Effector CD4-positive, alpha-beta T cell (primary cell): Measurements from ENCODE around the gene FSTL4.
"Not testable (repeated sequence)": the region's sequence is repeated elsewhere in the genome, so short reads cannot be mapped to it uniquely, and the experiment has no call there.

Experiments
- DNase-seq: peaks from one replicate; pipeline ENCODE4 v3.0.0-alpha.2; 2020

The FSTL4 gene

GRCh38 chr5:133453084-133453780 lies 159.1 kb downstream of the FSTL4 start:
- DNase-seq, result no peak

- no peak for DNase-seq
Measured at GRCh38 chr5:133451926-133452325, 160.4 kb downstream of the FSTL4 start.

GRCh38 chr5:133450286-133450685 lies 162.1 kb downstream of the FSTL4 start:
- DNase-seq, result no peak

- no peak for DNase-seq
Measured at GRCh38 chr5:133449181-133449580, 163.2 kb downstream of the FSTL4 start.

GRCh38 chr5:133446440-133446839 lies 165.9 kb downstream of the FSTL4 start:
- no peak for DNase-seq

- no peak for DNase-seq
Measured at GRCh38 chr5:133445744-133446143, 166.6 kb downstream of the FSTL4 start.

GRCh38 chr5:133445204-133445603 lies 167.1 kb downstream of the FSTL4 start:
- DNase-seq, result not testable (repeated sequence)

GRCh38 chr5:133444711-133445110 lies 167.6 kb downstream of the FSTL4 start:
- no peak for DNase-seq

GRCh38 chr5:133441166-133441815 lies 171.1 kb downstream of the FSTL4 start:
- DNase-seq, result no peak

GRCh38 chr5:133440467-133441115 lies 171.8 kb downstream of the FSTL4 start:
- DNase-seq, result no peak

- DNase-seq, result no peak
Measured at GRCh38 chr5:133439859-133440258, 172.5 kb downstream of the FSTL4 start.

GRCh38 chr5:133438487-133438886 lies 173.9 kb downstream of the FSTL4 start:
- no peak for DNase-seq

- no peak for DNase-seq
Measured at GRCh38 chr5:133434336-133434735, 178.0 kb downstream of the FSTL4 start.

GRCh38 chr5:133433641-133434040 lies 178.7 kb downstream of the FSTL4 start:
- DNase-seq, result no peak

GRCh38 chr5:133432956-133433532 lies 179.3 kb downstream of the FSTL4 start:
- DNase-seq, result no peak

GRCh38 chr5:133431326-133431865 lies 180.9 kb downstream of the FSTL4 start:
- no peak for DNase-seq

GRCh38 chr5:133430095-133430494 lies 182.2 kb downstream of the FSTL4 start:
- no peak for DNase-seq

GRCh38 chr5:133429046-133429445 lies 183.3 kb downstream of the FSTL4 start:
- DNase-seq, result no peak

- no peak for DNase-seq
Measured at GRCh38 chr5:133428072-133428660, 184.2 kb downstream of the FSTL4 start.

- DNase-seq, result no peak
Measured at GRCh38 chr5:133427121-133427777, 185.1 kb downstream of the FSTL4 start.

GRCh38 chr5:133426264-133426663 lies 186.1 kb downstream of the FSTL4 start:
- DNase-seq, result no peak

GRCh38 chr5:133425764-133426163 lies 186.6 kb downstream of the FSTL4 start:
- DNase-seq, result no peak
